ENCODE results near the gene CNGB1. TPM values are rescaled to one million over a fixed set of nuclear protein-coding genes. Genes with fewer than 3 reads are reported as not detected.
A peak's percentile ranks its signal among the peaks of the same experiment; 100 is the strongest.

Gene CNGB1
- total RNA-seq, 1 donor from 2014 or later, result not detected

DNA sequence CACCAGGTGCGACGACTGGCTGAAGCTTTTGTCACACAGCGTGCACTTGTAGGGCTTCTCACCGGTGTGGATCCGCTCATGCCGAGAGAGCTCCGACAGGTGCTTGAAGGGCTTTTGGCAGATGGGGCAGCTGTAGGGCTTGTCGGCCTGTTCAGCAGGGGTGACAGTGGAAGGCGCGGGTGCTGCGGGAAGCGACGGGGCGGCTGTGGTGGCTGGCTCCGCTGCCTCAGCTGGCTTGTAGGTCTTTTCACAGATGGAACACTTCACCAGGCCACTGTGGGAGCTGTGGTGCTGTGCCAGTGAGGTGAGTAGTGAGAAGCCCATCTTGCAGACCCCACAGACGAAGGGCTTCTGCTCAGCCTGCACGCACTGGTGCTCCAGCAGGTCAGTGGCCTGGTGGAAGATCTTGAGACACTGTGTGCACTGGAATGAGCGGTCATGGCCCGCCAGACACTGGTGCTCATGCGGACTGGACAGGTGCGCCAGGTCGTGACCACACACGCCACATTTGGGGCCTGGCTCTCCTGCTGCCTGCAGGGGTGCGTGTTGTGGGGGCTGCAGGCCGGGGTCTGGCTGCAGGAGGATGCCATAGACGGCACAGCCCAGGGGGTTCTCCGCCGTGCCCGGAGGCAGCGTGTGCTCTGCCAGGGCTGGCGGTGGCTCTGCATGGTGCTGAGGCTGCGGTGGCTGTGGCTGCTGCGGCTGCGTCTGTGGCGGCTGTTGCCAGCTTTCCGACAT, 26.8 kb upstream of the CNGB1 start:
- Histone ChIP-seq H3K4me1 (ENCODE audit: control insufficient read depth in 3 of 3, insufficient read depth in 3 of 3, low read length in 3 of 3) (peaks cover 17 to 38% (median 22%) of the 10 kb centered on the region in 3 donors), H3K27ac (ENCODE audit: low read depth, low read length) (no peak overlapping the region), H3K36me3 (ENCODE audit: control insufficient read depth in 3 of 3, insufficient read depth in 3 of 3, low read length in 3 of 3) (peaks cover 32 to 35% (median 34%) of the 10 kb centered on the region in 3 donors), H3K27me3 (ENCODE audit: control insufficient read depth in 3 of 3, insufficient read depth in 3 of 3, low read length in 3 of 3) (no peaks in the 10 kb centered on the region), H3K4me3 (ENCODE audit: low read length in 3 of 3) (no peak overlapping the region), H3K9ac (ENCODE audit: low read depth in 1 of 3, low read length in 3 of 3) (no peak overlapping the region), H3K9me3 (ENCODE audit: control insufficient read depth in 3 of 3, low read length in 3 of 3) (no peaks in the 10 kb centered on the region)

DNA sequence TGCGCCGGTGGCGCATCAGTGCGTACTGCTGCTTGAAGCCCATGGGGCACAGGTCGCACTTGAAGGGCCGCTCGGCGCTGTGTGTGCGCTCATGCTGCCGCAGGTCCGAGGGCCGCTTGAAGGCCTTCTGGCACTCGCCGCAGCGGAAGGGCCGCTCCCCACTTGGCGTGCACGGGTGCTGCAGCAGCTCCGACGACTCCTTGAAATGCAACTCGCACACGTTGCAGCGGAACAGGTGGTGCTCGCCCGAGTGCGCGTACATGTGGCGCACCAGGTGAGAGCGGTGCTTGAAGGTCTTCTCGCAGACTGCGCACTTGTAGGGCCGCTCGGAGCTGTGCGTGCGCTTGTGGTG, 26.2 kb upstream of the CNGB1 start:
- Histone ChIP-seq H3K27ac (ENCODE audit: low read depth, low read length) (no peak overlapping the region), H3K4me3 (ENCODE audit: low read length in 3 of 3) (no peak overlapping the region), H3K36me3 (ENCODE audit: control insufficient read depth in 3 of 3, insufficient read depth in 3 of 3, low read length in 3 of 3) (peaks cover 31 to 34% (median 32%) of the 10 kb centered on the region in 3 donors), H3K27me3 (ENCODE audit: control insufficient read depth in 3 of 3, insufficient read depth in 3 of 3, low read length in 3 of 3) (no peaks in the 10 kb centered on the region), H3K9me3 (ENCODE audit: control insufficient read depth in 3 of 3, low read length in 3 of 3) (no peaks in the 10 kb centered on the region), H3K4me1 (ENCODE audit: control insufficient read depth in 3 of 3, insufficient read depth in 3 of 3, low read length in 3 of 3) (peaks cover 17 to 37% (median 22%) of the 10 kb centered on the region in 3 donors), H3K9ac (ENCODE audit: low read depth in 1 of 3, low read length in 3 of 3) (no peak overlapping the region)

DNA sequence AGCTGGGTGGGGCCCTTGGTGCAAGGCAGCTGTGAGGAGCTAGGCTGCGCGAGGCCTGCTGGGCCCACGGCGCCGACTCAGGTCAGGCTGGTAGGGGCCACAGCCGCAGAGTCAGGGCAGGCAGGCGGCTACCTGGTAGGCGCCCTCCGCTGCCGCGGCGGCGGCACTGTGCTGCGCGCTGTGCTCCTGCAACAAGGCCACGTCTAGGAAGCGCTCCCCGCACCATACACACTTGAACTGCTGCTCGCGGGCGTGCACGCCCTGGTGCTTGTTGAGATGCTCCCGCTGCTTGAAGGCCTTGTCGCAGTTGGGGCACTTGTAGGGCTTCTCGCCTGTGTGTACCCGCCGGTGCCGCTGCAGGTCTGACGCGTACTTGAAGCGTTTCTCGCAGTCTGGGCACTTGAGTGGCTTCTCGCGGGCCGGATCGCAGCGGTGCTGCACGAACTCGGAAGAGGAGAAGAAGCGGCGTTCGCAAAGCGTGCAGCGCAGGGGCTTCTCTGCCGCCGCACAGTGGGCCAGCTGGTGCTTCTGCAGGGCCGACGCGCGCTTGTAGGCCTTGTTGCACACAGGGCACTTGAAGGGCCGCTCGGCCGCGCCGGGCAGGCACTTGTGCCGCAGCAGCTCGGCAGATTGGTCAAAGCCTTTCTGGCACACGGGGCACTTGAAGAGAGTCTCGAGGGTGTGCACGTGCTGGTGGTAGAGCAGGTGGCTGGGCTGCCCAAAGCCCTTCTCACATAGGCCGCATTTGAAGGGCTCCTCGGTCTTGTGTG, 25.7 kb upstream of the CNGB1 start:
- Histone ChIP-seq H3K27me3 (ENCODE audit: control insufficient read depth in 3 of 3, insufficient read depth in 3 of 3, low read length in 3 of 3) (no peaks in the 10 kb centered on the region), H3K9me3 (ENCODE audit: control insufficient read depth in 3 of 3, low read length in 3 of 3) (no peaks in the 10 kb centered on the region), H3K4me1 (ENCODE audit: control insufficient read depth in 3 of 3, insufficient read depth in 3 of 3, low read length in 3 of 3) (peaks cover 17 to 31% (median 18%) of the 10 kb centered on the region in 3 donors), H3K27ac (ENCODE audit: low read depth, low read length) (no peak overlapping the region), H3K36me3 (ENCODE audit: control insufficient read depth in 3 of 3, insufficient read depth in 3 of 3, low read length in 3 of 3) (peaks cover 31 to 34% (median 32%) of the 10 kb centered on the region in 3 donors), H3K4me3 (ENCODE audit: low read length in 3 of 3) (no peak overlapping the region), H3K9ac (ENCODE audit: low read depth in 1 of 3, low read length in 3 of 3) (no peak overlapping the region)

DNA sequence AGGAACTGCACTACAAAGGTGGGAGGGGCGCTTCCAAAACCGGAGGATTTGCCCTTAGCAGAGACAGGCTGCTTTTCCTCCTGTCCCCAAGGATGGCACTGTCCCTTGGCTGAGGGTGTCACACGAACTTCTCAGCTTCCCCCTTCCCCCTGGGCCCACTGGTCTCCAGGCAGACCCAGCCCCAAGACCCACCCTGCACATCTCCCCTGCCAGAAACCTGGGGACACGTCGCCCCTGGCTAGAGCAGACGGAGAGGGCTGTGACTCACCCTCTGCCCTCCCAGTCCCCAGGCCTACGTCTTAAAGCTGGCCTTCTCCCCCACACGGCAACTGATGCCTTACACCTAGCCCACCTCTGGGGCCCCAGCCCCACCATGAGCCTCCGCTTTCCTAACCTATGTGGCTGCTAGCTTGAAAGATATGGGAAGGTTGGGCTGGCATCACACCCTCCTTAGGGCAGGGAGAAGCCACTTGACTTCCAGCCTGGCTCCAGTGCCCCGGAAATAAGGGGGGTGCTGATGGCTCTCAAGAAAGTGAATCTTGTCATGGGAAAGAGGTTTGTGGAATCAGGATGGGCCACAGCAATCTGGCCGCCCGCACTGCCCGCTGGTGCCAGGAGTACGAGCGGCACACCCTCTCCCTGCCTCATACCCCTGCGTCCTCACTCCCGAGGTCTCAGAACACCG, 24.9 kb upstream of the CNGB1 start:
- H3K4me3 ChIP-seq (ENCODE audit: low read length in 3 of 3), result no peak overlapping the region
- peaks cover 14 to 28% (median 15%) of the 10 kb centered on the region in 3 donors for H3K4me1 ChIP-seq (ENCODE audit: control insufficient read depth in 3 of 3, insufficient read depth in 3 of 3, low read length in 3 of 3)
- H3K9me3 ChIP-seq (ENCODE audit: control insufficient read depth in 3 of 3, low read length in 3 of 3), result no peaks in the 10 kb centered on the region
- peaks cover 31 to 34% (median 32%) of the 10 kb centered on the region in 3 donors for H3K36me3 ChIP-seq (ENCODE audit: control insufficient read depth in 3 of 3, insufficient read depth in 3 of 3, low read length in 3 of 3)
- no peak overlapping the region for H3K27ac ChIP-seq (ENCODE audit: low read depth, low read length)
- H3K27me3 ChIP-seq (ENCODE audit: control insufficient read depth in 3 of 3, insufficient read depth in 3 of 3, low read length in 3 of 3), result no peaks in the 10 kb centered on the region
- peak overlapping the region in 1 of 3 donors; percentile 40 for H3K9ac ChIP-seq (ENCODE audit: low read depth in 1 of 3, low read length in 3 of 3)

DNA sequence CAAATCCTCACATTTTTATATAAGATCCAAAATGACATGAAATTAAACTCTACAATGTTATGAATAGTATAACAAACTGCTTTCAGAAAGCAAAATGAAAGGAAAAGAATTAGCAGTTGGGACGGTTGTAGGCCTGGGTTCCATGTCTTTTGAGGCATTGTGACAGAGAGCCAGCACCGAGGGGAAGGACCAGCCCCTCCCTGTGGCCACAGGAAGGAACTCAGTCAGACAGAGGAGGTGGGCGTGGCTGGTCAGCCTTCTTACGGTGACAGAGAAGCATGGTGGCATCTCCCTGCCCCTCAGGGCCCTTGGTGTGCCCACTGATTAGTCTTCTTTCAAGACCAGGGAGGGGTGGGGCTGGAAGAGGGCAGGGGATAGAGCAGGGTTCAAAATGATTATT, 23.9 kb upstream of the CNGB1 start:
- Histone ChIP-seq H3K36me3 (ENCODE audit: control insufficient read depth in 3 of 3, insufficient read depth in 3 of 3, low read length in 3 of 3) (peaks cover 31 to 34% (median 32%) of the 10 kb centered on the region in 3 donors), H3K9ac (ENCODE audit: low read depth in 1 of 3, low read length in 3 of 3) (peak overlapping the region in 1 of 3 donors; percentile 25), H3K27ac (ENCODE audit: low read depth, low read length) (no peak overlapping the region), H3K27me3 (ENCODE audit: control insufficient read depth in 3 of 3, insufficient read depth in 3 of 3, low read length in 3 of 3) (no peaks in the 10 kb centered on the region), H3K4me1 (ENCODE audit: control insufficient read depth in 3 of 3, insufficient read depth in 3 of 3, low read length in 3 of 3) (peaks cover 12 to 24% (median 12%) of the 10 kb centered on the region in 3 donors), H3K9me3 (ENCODE audit: control insufficient read depth in 3 of 3, low read length in 3 of 3) (no peaks in the 10 kb centered on the region), H3K4me3 (ENCODE audit: low read length in 3 of 3) (no peak overlapping the region)

DNA sequence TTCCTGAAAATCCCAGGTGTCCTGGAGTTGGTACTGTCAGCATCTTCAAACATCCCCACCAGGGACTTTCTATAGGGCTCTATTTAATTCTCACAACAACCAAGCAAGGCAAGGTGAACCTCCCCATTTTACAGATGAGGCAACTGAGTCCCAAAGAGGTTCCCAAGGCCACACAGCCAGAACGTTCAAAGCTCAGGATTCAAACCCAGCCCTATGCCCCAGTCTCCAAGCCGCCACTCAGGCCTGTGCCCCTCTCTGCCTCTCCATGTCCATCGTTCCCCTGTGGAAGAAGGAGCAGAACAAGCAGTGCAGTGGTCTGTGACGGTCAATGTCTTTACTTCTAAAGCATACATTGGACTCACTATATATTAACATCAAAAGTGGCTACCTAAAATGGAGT, 23.4 kb upstream of the CNGB1 start:
- Histone ChIP-seq H3K36me3 (ENCODE audit: control insufficient read depth in 3 of 3, insufficient read depth in 3 of 3, low read length in 3 of 3) (peaks cover 31 to 34% (median 32%) of the 10 kb centered on the region in 3 donors), H3K27ac (ENCODE audit: low read depth, low read length) (no peak overlapping the region), H3K4me3 (ENCODE audit: low read length in 3 of 3) (no peak overlapping the region), H3K27me3 (ENCODE audit: control insufficient read depth in 3 of 3, insufficient read depth in 3 of 3, low read length in 3 of 3) (no peaks in the 10 kb centered on the region), H3K9me3 (ENCODE audit: control insufficient read depth in 3 of 3, low read length in 3 of 3) (no peaks in the 10 kb centered on the region), H3K4me1 (ENCODE audit: control insufficient read depth in 3 of 3, insufficient read depth in 3 of 3, low read length in 3 of 3) (peaks cover 8 to 20% (median 8%) of the 10 kb centered on the region in 3 donors), H3K9ac (ENCODE audit: low read depth in 1 of 3, low read length in 3 of 3) (peak overlapping the region in 1 of 3 donors; percentile 25)

DNA sequence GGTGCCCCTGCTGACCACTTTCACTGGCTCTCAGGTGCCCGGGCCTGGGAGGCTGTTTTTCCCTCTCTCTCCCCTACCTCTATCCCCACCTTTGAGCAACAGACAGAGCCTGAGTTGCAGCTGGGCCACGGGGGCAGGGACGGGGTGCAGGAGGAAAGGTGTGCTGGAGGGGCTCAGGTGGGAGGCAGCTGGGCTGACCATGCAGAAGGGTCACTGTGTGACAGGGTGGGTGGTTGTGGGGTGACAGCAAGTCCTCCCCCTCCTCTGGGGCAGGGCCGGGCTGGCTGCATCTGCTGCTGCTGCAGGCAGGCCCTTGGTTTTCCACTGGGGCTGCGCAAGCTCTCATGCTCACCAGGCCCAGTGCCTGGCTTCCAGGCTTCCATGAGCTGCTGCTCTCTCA, 23.0 kb upstream of the CNGB1 start:
- Histone ChIP-seq H3K9me3 (ENCODE audit: control insufficient read depth in 3 of 3, low read length in 3 of 3) (no peaks in the 10 kb centered on the region), H3K9ac (ENCODE audit: low read depth in 1 of 3, low read length in 3 of 3) (no peak overlapping the region), H3K27ac (ENCODE audit: low read depth, low read length) (no peak overlapping the region), H3K4me1 (ENCODE audit: control insufficient read depth in 3 of 3, insufficient read depth in 3 of 3, low read length in 3 of 3) (peaks cover 3 to 15% (median 3%) of the 10 kb centered on the region in 3 donors), H3K36me3 (ENCODE audit: control insufficient read depth in 3 of 3, insufficient read depth in 3 of 3, low read length in 3 of 3) (peaks cover 31 to 34% (median 32%) of the 10 kb centered on the region in 3 donors), H3K4me3 (ENCODE audit: low read length in 3 of 3) (no peak overlapping the region), H3K27me3 (ENCODE audit: control insufficient read depth in 3 of 3, insufficient read depth in 3 of 3, low read length in 3 of 3) (no peaks in the 10 kb centered on the region)

DNA sequence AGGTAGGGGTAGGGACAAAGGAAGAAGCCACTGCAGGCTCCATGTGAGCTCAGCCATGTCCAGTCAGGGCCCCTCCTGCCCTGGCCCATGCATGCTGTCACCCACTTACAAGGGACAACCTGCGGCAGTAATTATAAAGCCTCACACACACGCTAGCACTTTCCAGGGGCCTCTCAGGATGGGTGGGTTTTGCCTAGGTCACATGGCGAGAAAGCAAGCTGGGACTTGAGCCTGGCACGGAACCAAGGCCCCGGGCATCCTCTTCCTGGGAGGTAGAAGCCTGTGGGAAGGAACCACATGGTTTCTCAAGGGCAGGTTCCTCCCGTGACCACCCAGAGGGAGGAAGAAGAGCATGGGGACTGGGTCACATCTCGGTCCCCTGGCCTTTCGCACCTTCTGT, 22.5 kb upstream of the CNGB1 start:
- peaks cover 0 to 11% (median 0%) of the 10 kb centered on the region in 3 donors for H3K4me1 ChIP-seq (ENCODE audit: control insufficient read depth in 3 of 3, insufficient read depth in 3 of 3, low read length in 3 of 3)
- H3K9me3 ChIP-seq (ENCODE audit: control insufficient read depth in 3 of 3, low read length in 3 of 3), result no peaks in the 10 kb centered on the region
- H3K27me3 ChIP-seq (ENCODE audit: control insufficient read depth in 3 of 3, insufficient read depth in 3 of 3, low read length in 3 of 3), result no peaks in the 10 kb centered on the region
- no peak overlapping the region for H3K27ac ChIP-seq (ENCODE audit: low read depth, low read length)
- no peak overlapping the region for H3K9ac ChIP-seq (ENCODE audit: low read depth in 1 of 3, low read length in 3 of 3)
- peaks cover 31 to 34% (median 32%) of the 10 kb centered on the region in 3 donors for H3K36me3 ChIP-seq (ENCODE audit: control insufficient read depth in 3 of 3, insufficient read depth in 3 of 3, low read length in 3 of 3)
- H3K4me3 ChIP-seq (ENCODE audit: low read length in 3 of 3), result no peak overlapping the region

DNA sequence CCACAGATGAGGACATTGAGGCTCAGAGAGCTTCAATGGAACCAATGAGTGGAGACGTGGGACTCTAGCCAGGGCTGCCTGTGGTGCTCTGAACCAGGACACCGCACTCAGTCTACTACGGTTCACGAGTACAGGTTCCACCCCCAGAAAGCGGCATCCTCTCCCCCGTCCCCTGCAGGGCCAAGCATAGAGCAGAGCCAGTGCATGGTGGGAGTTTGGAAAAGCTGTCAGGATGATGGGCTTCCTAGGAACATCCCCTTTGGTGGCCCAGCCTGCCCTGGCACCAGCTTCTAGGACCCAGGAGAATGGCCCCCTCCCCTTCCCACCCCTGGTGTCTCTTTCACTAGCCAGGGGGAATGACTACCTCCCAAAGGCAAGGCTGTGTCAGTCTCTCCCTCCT, 21.2 kb upstream of the CNGB1 start:
- Histone ChIP-seq H3K9ac (ENCODE audit: low read depth in 1 of 3, low read length in 3 of 3) (peak overlapping the region in 1 of 3 donors; percentile 5), H3K4me3 (ENCODE audit: low read length in 3 of 3) (no peak overlapping the region), H3K36me3 (ENCODE audit: control insufficient read depth in 3 of 3, insufficient read depth in 3 of 3, low read length in 3 of 3) (peaks cover 20 to 24% (median 23%) of the 10 kb centered on the region in 3 donors), H3K4me1 (ENCODE audit: control insufficient read depth in 3 of 3, insufficient read depth in 3 of 3, low read length in 3 of 3) (peaks cover 0 to 9% (median 0%) of the 10 kb centered on the region in 3 donors), H3K27me3 (ENCODE audit: control insufficient read depth in 3 of 3, insufficient read depth in 3 of 3, low read length in 3 of 3) (no peaks in the 10 kb centered on the region), H3K27ac (ENCODE audit: low read depth, low read length) (no peak overlapping the region), H3K9me3 (ENCODE audit: control insufficient read depth in 3 of 3, low read length in 3 of 3) (no peaks in the 10 kb centered on the region)

Data from skeletal muscle tissue (tissue), 4 donors.